HTERT RPE-1 (cell line): ENCODE measurements around the gene LRRC25.

Experiments
- in situ Hi-C: fragments of 300-500 bp; cut with MboI; formaldehyde crosslinking; loops from 4 replicates; pipeline ENCODE4 v1.14.3; 2020; ENCODE audit warnings: low sequenced_read_pairs

The LRRC25 gene

DNA sequence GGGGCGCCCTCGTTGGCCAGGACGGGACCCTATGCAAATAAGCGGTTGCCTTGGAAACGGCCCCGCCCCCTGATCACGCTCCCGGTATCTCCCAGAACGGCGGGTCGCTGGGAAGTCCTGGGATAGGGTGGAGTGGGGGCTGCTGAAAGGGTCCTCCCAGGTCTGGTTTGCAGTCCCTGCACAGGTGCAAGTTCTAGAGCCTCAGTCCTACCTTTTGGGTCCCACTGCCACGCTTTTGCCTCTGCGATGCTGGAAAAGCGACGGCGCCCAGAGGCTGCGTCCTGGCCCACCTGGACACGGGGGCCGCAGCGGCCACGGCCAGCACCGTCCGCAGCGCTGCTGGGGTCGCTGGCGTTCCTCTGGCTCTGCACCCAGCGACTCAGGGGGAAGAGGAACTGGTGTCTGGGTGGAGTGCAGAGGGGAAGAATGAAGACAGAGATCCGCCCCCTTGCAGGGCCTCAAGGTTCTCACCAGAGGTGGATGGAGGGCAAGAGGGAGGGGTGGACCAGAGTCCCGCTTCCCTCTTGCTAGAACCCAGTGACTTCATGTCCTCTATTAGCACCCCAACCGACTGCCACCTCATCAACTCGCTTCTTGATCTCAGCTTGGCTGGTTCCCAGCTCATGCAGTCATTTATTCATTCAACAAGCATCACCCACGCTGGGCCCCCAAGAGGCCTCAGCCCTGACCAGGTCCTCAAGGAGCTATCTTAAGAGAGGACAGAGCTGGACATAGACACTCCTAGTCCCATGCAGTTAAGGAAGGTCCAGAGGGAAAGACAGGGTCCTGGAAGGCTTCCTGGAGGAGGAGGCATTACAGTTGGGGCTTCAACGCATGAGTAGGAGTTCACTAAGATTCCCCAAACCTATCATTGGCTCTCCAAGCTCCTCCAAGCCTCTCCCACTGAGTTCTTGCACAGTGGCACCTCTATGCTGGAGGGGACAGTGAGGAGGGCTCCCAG lies at the start of gene LRRC25:
LRRC25 (minus strand) TSS at position 381 of the 961 bp plus-strand sequence. CDS start 659 bp downstream, outside the sequence.
- in situ Hi-C loops, result no loop called here

DNA sequence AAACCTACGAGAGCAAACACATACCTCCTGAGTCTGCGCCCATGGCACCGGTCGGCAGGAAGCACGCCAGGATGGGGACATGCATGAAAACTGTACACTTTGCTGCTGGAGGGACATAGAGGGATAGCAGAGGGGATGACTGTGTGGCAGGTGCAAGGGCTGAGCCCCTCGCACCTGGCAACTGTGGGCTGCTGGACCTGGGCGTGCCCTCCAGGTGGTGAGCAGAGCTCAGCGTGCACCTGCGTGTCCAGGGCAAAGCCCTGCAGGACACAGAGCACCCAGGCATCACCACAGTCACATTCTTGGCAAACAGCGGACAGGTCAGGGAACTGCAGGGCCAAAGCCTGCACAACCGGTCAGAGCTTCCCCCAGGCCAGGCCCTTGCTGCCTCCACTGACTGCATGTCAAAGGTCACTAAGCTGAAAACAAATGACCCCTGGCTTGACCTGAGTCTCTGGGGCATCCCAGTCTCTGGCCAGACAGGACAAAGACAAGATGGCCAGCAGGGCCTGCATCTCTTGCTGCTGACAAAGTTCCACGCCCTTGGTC lies 49.5 kb upstream of the LRRC25 start:
- in situ Hi-C loops, result no loop called here

GRCh38 chr19:18446145-18446810 lies 48.9 kb upstream of the LRRC25 start:
- in situ Hi-C loops, result no loop called here

GRCh38 chr19:18445262-18445948 lies 48.0 kb upstream of the LRRC25 start:
- in situ Hi-C loops, result no loop called here

- in situ Hi-C loops, result no loop called here
These were observed 47.1 kb upstream of the LRRC25 start for GRCh38 chr19:18444513-18444912.

GRCh38 chr19:18443831-18444230 lies 46.4 kb upstream of the LRRC25 start:
- in situ Hi-C loops, result no loop called here

DNA sequence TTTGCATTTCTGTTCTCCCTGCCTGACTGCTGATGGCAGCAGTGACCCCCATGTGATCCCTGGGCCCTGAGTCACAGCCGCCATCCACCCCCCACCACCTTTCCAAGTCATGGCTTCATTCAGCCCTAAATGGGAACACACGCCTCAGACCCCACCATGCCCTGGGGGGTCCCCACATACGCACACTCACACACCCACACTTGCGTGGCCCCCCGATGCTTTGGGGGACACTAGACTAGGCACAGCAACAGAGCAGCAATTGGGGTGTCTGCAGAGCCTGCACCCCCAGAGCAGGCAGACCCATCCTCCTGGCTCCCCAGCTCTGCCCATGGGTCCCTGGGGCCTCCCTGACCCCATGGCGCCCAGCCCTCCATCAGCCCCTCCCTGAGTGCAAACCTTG lies 46.0 kb upstream of the LRRC25 start:
- in situ Hi-C loops, result no loop called here

DNA sequence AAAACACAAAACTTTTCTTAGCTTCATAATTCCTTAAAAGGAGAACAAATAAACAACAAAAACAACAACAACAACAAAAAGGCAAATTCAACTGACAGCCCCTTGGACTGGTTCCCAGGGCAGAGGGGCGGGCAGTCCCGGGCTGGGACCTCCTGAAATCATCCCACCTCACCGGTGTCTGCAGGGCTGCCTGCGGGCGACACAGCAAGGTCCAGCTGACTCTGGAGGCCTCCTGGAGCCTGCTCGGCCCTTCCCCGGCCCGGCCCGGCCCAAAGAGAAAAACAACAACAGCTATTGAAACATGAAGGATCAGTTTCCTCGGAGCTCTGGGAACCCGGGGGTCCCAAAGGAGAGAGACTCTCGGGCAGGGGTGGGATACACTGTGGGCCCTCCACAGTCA lies 45.5 kb upstream of the LRRC25 start:
- in situ Hi-C loops, result no loop called here

DNA sequence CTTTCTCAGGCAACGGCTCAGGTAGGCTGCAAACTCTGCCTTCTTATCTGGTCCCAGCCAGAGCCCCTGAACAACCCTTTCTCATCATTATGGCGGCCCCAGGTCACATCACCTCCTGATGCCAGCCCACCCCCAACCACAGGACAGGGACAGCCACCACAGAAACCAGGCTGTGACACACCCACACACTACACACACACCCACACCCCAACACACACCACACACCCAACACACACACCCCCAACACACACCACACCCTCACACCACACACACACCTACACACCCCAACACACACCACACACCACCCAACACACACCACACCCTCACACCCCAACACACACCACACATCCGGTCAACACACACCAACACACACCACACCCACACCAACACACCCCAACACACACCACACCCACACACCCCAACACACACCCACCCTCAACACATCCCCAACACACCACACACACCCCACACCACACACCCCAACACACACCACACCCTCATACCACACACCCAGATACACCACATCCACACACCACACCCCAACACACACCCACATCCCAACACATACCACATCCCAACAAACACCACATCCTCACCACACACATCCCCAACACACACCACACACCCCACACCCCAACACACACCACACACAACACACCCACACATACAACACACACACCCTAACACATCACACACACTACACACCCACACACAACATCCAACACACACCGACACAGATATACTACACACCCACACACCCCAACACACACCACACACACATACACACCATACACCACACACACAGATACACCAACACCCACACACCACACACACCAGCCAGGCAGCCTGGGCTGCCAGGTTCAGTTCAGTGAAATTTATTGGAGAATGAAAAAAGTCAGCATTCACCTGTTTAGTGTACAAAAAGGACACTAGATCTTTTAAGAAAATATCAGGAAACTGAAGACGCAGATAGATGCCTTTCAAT lies 44.7 kb upstream of the LRRC25 start:
- in situ Hi-C loops, result no loop called here

DNA sequence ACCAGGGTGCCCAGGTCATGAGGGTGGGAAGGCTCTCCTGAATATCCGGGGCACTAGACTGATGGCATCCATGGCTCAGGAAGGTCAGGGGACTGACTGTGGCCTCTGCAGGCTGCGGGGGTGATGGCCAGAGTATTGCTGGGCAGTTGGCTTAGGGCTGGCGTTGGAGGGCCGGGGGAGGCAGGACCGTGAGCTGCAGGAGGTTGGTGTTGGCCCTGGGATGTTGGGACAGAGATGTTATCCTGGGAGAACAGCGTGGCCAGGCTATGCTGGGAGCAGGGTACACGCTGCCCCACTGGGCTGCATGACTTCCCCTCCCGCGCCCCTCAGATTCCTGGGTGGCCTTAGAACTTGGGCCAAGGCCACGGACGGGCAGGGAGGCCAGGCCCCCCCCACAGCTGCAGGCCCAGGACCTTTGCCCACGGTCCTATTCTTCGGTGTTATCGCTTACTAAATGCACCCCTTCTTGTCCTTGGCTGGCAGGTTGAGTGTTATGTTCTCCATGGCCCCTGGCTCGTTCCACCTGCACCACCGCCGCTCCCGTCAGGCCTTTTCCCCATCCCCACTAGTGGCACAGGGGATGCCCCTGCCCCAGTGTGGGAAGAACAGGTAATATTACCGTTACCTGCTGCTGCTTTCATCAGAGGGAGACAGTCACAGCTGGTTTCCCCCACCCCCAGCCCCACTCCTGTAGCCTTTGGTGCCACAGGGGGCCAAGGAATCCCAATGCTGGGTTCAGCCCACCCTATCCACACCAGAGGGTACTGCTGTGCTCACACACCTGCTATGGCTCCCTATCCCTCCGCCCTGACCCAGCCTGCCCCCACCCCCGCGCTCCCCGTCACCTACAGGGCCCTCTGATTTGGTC lies 43.7 kb upstream of the LRRC25 start:
- in situ Hi-C loops, result no loop called here

DNA sequence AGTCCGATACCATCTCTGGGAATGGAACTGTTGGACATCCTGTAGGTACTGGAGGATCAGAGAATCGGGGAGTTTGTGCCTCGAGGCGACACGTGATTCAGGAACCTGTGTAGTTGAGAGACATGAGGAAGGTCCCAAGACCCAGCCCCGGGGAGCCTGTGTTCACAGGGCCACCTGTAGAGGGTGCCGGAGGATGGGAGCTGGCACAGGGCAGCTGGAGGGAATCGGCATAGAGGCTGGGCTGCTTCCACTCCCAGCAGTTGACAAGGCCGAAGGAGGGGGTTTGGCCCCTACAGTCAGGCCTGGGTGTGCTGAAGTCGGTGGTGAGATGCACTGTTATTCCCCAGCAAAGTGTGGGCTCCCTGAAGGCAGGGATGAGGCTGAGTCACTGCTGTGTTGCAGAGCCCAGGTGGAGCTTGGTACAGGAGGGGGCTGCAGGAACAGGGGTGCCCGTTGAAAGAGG lies 43.0 kb upstream of the LRRC25 start:
- in situ Hi-C loops, result no loop called here

GRCh38 chr19:18439910-18440237 lies 42.5 kb upstream of the LRRC25 start:
- in situ Hi-C loops, result no loop called here

- in situ Hi-C loops, result no loop called here
These were observed 41.8 kb upstream of the LRRC25 start for GRCh38 chr19:18439025-18439909.

DNA sequence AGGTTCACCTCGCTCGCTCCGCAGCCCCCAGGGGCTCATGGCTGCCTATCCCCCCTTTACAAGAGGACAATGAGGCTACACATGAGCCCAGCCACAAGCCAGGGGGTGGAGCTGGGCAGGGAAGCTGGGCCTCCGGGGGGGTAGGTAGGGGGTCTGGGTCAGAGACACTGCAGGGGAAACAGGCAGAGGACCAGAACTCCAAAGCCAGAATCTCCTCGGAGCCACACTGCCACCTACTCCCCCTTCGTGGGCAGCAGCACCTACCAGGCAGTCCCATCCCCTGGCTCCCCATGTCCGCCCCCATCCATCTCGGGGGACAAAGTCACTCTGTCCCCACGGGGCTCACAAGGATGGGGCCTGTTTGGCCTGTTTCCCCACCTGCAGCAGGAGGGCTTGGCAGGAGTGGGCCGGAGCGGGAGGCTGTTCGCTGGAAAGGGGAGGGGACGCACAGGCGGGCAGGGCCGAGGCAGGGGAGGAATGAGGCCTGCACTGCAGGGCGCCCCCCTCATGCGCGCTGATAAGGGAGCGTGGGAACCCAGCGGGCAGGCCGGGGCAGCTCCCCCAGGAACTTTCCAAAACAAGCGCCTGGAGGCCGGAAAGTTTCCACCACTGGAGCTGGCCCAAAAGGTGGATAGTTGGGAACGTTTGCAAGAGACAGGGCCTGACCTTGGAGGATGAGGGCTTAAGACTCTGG lies 41.1 kb upstream of the LRRC25 start:
- in situ Hi-C loops, result no loop called here

- in situ Hi-C loops, result no loop called here
These were observed 40.3 kb upstream of the LRRC25 start, which contains the start of gene ISYNA1 for GRCh38 chr19:18437491-18438330. ISYNA1 (minus strand) TSS chr19:18438133; CDS start chr19:18437979, 154 bp downstream.

DNA sequence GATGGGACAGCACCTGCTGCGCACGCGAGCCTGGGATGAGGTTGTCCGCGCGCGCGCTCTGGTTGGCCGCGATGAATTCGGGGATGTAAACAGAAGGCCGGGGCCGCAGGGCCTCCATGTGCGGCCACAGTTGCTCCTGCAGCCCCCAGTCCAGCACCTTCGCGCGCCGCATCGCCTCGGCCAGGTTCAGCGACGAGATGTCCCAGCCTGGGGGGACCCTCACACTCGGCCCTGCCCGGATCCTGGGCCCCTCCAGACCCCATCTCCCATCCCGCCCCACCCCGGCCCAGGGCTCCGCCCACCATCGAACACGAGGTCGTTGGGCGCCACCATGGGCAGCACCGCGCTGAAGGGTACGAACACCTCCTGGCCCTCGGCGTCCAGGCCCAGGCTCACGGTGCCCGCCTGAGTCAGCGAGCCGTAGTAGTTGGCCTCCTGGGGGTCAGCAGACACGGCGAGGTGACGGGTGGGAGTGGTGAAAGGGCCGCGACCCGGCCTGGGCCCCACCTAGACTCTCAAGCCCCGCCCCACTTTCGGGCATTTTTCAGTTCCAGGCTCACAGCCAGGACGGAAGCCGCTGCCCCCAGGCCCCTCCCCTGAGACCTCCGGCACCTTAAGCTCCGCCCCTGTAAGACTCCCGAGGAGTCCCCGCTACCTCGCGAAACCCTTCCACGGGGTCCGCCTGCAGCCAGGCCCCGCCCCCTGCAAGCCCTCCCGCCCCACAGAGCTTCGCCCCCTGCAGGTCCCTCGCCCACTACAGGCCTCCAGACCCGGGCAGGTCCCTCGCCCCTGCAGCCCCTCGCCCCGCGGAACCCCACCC lies 39.5 kb upstream of the LRRC25 start:
- in situ Hi-C loops, result no loop called here
